ENCODE data around the gene BMP5.

BMP5 gene

DNA sequence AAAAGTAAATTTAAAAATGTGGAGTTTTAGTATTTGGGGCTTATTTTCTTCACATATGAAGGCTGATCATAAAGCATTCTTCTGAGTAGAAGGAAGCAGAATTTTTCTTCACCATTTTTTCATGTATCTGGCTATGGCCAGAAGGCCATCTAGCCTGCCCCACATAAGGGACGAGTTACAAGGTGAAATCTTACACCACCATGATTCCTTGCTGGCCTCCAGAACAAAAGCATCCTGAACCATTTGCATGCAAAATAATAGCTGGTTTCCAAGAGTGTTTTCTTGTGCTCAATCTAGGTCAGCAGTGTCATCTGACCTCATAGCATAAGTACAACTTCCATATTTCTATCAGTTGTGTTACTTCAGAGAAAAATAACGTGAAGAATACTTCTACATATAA is 93.1 kb downstream of the BMP5 start:
- H3K36me3 ChIP-seq (ENCODE audit: insufficient read depth, insufficient read length, low read length) = no peaks in the 10 kb centered on the region
- H3K4me3 ChIP-seq (ENCODE audit: insufficient read length, low read depth) = no peak overlapping the region
- H3K27me3 ChIP-seq (ENCODE audit: insufficient read depth, insufficient read length) = no peaks in the 10 kb centered on the region
- TF ChIP-seq ZNF274 (IDR thresholded peaks at IDR 0.05; ENCODE audit: low read depth, low read length) = no peak
- TF ChIP-seq SUZ12 (IDR thresholded peaks at IDR 0.05; ENCODE audit: extremely low read depth, insufficient read depth, insufficient read length) = no peak
- TF ChIP-seq YY1 (IDR thresholded peaks at IDR 0.05; ENCODE audit: insufficient read depth, insufficient read length) = no peak
- no peak overlapping the region for H3K9ac ChIP-seq (ENCODE audit: insufficient read length, low read depth)
- no peak for DNase-seq (ENCODE audit: low read depth, low spot score)
- H3K9me3 ChIP-seq (ENCODE audit: insufficient read depth, low read length) = no peaks in the 10 kb centered on the region
- no peaks in the 10 kb centered on the region for H3K4me1 ChIP-seq (ENCODE audit: insufficient read depth, insufficient read length)

DNA sequence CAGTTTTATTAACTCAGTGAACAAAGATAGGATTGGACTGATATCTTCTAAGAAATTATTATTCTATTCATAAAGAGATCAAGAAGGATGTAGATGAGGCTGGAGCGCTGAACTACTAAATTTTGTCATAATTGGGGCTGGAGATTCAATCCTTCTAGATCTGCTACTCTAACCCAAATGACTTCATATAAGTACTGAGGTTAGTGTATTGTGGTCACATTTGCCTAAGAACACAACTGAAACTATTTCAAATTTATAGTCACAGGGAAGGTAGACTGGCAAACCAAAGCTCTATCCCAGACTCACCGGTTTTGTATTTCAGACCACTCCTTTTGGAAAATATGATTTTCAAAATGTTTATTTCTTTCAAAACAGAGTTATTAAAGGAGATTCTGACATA is 96.7 kb downstream of the BMP5 start:
- DNase-seq (ENCODE audit: low read depth, low spot score) = no peak
- TF ChIP-seq SUZ12 (IDR thresholded peaks at IDR 0.05; ENCODE audit: extremely low read depth, insufficient read depth, insufficient read length) = no peak
- no peak for TF ChIP-seq ZNF274 (IDR thresholded peaks at IDR 0.05; ENCODE audit: low read depth, low read length)
- no peak for TF ChIP-seq YY1 (IDR thresholded peaks at IDR 0.05; ENCODE audit: insufficient read depth, insufficient read length)
- H3K36me3 ChIP-seq (ENCODE audit: insufficient read depth, insufficient read length, low read length) = no peaks in the 10 kb centered on the region
- H3K4me1 ChIP-seq (ENCODE audit: insufficient read depth, insufficient read length) = no peaks in the 10 kb centered on the region
- no peaks in the 10 kb centered on the region for H3K9me3 ChIP-seq (ENCODE audit: insufficient read depth, low read length)
- no peaks in the 10 kb centered on the region for H3K27me3 ChIP-seq (ENCODE audit: insufficient read depth, insufficient read length)
- no peak overlapping the region for H3K9ac ChIP-seq (ENCODE audit: insufficient read length, low read depth)
- no peak overlapping the region for H3K4me3 ChIP-seq (ENCODE audit: insufficient read length, low read depth)

DNA sequence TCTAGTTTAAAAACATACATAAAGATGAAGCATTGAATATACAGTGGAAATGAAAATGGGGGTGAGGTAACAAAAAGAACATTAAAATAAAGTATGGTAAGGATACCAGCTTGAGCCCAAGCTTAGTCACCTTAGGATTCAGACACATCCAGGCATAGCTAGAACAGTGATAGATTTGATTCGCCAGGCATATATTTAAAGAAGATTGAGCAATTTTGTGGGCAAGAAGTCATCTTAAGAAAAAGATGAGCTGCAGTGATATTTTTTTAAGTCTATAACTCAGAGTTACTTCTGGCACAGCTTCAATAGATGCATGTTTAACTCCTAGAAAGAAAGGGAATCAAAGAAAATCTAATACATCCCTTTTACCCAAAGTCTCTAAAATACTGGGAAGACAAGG is 97.9 kb downstream of the BMP5 start:
- TF ChIP-seq ZNF274 (IDR thresholded peaks at IDR 0.05; ENCODE audit: low read depth, low read length) (no peak), YY1 (IDR thresholded peaks at IDR 0.05; ENCODE audit: insufficient read depth, insufficient read length) (no peak), SUZ12 (IDR thresholded peaks at IDR 0.05; ENCODE audit: extremely low read depth, insufficient read depth, insufficient read length) (no peak)
- Histone ChIP-seq H3K9ac (ENCODE audit: insufficient read length, low read depth) (no peak overlapping the region), H3K9me3 (ENCODE audit: insufficient read depth, low read length) (no peaks in the 10 kb centered on the region), H3K36me3 (ENCODE audit: insufficient read depth, insufficient read length, low read length) (no peaks in the 10 kb centered on the region), H3K4me3 (ENCODE audit: insufficient read length, low read depth) (no peak overlapping the region), H3K4me1 (ENCODE audit: insufficient read depth, insufficient read length) (no peaks in the 10 kb centered on the region), H3K27me3 (ENCODE audit: insufficient read depth, insufficient read length) (no peaks in the 10 kb centered on the region)
- no peak for DNase-seq (ENCODE audit: low read depth, low spot score)

DNA sequence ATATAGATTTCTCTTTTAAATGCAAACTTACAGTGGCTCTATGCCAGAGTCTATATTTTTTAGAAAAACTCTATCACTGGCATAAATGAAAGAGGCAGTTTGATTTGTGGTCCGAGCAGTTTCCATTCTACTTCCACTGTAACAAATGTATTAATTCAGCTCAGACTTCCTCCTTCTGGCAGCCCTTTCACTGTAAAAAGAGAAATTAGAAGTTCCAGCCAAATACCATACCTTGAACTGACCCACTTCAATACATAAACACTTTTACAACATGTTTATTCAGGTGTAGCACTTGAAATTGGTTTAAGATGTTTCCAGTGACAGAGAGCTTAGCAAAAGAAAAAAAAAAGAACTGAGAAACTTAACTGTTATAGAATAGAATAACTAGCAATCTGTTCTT is 99.3 kb downstream of the BMP5 start:
- no peak overlapping the region for H3K4me3 ChIP-seq (ENCODE audit: insufficient read length, low read depth)
- no peaks in the 10 kb centered on the region for H3K4me1 ChIP-seq (ENCODE audit: insufficient read depth, insufficient read length)
- no peak overlapping the region for H3K9ac ChIP-seq (ENCODE audit: insufficient read length, low read depth)
- no peaks in the 10 kb centered on the region for H3K9me3 ChIP-seq (ENCODE audit: insufficient read depth, low read length)
- H3K27me3 ChIP-seq (ENCODE audit: insufficient read depth, insufficient read length) = no peaks in the 10 kb centered on the region
- no peak for DNase-seq (ENCODE audit: low read depth, low spot score)
- TF ChIP-seq ZNF274 (IDR thresholded peaks at IDR 0.05; ENCODE audit: low read depth, low read length) (no peak), YY1 (IDR thresholded peaks at IDR 0.05; ENCODE audit: insufficient read depth, insufficient read length) (no peak), SUZ12 (IDR thresholded peaks at IDR 0.05; ENCODE audit: extremely low read depth, insufficient read depth, insufficient read length) (no peak)
- no peaks in the 10 kb centered on the region for H3K36me3 ChIP-seq (ENCODE audit: insufficient read depth, insufficient read length, low read length)

DNA sequence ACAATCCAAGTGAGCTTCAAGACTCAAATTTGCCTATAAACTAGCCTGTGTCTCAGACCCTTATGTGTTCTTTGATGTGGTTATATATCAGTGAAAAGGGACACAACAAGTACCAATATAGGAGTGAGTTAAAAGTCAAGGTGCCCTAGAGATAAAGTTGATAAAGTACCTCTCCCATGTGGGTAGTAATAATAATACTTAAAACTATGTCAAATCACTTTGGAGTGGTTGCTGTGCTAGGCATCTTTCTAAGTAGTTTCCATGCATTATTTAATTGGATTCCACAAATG is 100.4 kb downstream of the BMP5 start:
- Histone ChIP-seq H3K4me3 (ENCODE audit: insufficient read length, low read depth) (no peak overlapping the region), H3K9me3 (ENCODE audit: insufficient read depth, low read length) (no peaks in the 10 kb centered on the region), H3K9ac (ENCODE audit: insufficient read length, low read depth) (no peak overlapping the region), H3K4me1 (ENCODE audit: insufficient read depth, insufficient read length) (no peaks in the 10 kb centered on the region), H3K36me3 (ENCODE audit: insufficient read depth, insufficient read length, low read length) (no peaks in the 10 kb centered on the region), H3K27me3 (ENCODE audit: insufficient read depth, insufficient read length) (no peaks in the 10 kb centered on the region)
- TF ChIP-seq SUZ12 (IDR thresholded peaks at IDR 0.05; ENCODE audit: extremely low read depth, insufficient read depth, insufficient read length) (no peak), ZNF274 (IDR thresholded peaks at IDR 0.05; ENCODE audit: low read depth, low read length) (no peak), YY1 (IDR thresholded peaks at IDR 0.05; ENCODE audit: insufficient read depth, insufficient read length) (no peak)
- no peak for DNase-seq (ENCODE audit: low read depth, low spot score)

DNA sequence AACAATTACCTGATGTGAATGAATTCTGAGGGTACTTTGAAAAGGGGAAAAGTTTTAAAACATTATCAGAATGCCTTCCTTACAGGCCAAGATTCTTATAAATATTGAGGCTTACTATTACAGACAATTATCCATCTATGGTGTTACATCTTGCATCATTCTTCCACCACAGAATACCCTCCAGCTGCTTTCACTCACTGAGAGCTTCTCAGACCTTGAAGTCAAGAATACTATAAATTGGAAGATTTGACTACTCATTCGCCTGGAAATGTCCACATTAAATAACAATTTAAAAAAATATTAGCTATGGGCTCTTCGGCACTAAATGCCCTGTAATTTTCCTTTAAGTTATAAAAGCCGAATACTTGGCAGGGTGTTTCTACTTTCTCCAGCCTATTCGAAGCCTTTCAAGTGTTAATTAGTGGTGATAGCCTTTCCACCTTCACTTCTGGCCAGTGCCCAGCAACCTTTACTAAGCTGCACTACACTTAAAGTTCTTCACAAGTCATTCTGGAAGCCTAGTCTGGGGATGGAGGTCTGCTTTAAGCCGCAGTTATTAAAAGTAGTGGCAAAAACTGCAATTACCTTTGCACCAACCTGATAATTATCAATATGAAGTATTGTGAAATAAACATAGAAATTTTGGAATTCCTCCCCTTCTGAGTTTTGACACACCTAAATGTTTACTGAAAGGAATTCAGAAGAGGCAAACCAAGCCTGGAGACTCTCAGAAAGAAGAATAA is 100.9 kb downstream of the BMP5 start:
- DNase-seq (ENCODE audit: low read depth, low spot score) = no peak
- no peak overlapping the region for H3K4me3 ChIP-seq (ENCODE audit: insufficient read length, low read depth)
- no peak overlapping the region for H3K9ac ChIP-seq (ENCODE audit: insufficient read length, low read depth)
- H3K9me3 ChIP-seq (ENCODE audit: insufficient read depth, low read length) = no peaks in the 10 kb centered on the region
- H3K27me3 ChIP-seq (ENCODE audit: insufficient read depth, insufficient read length) = no peaks in the 10 kb centered on the region
- TF ChIP-seq SUZ12 (IDR thresholded peaks at IDR 0.05; ENCODE audit: extremely low read depth, insufficient read depth, insufficient read length) = no peak
- TF ChIP-seq ZNF274 (IDR thresholded peaks at IDR 0.05; ENCODE audit: low read depth, low read length) = no peak
- TF ChIP-seq YY1 (IDR thresholded peaks at IDR 0.05; ENCODE audit: insufficient read depth, insufficient read length) = no peak
- H3K4me1 ChIP-seq (ENCODE audit: insufficient read depth, insufficient read length) = no peaks in the 10 kb centered on the region
- H3K36me3 ChIP-seq (ENCODE audit: insufficient read depth, insufficient read length, low read length) = no peaks in the 10 kb centered on the region

DNA sequence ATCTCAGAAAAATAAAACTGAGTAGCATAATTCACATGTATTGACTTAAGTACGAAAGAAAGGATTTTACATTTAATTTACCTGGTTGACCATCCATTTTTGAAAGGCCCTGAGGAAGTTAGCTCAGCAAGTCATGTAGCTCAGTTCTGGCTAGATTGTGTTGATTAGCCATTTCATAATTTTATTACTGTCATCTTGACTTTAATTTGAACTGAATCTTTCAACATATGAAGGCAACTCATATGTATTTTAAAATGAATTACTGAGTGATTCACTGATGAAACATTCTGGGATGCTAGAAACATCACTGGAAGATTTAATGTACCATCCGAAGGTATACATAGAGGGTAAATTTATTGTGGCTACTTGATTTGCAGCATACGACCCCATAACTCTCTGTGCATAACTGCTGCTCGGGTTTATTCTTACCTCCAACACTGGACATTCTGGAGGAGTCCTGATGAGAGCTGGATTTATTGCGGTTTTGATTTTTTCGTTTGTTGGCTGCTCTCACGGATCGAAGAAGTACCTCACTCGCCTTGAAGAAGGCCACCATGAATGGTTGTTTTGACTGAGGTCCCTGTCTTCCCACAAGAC is 101.7 kb downstream of the BMP5 start:
- Histone ChIP-seq H3K9me3 (ENCODE audit: insufficient read depth, low read length) (no peaks in the 10 kb centered on the region), H3K4me1 (ENCODE audit: insufficient read depth, insufficient read length) (no peaks in the 10 kb centered on the region), H3K9ac (ENCODE audit: insufficient read length, low read depth) (no peak overlapping the region), H3K36me3 (ENCODE audit: insufficient read depth, insufficient read length, low read length) (no peaks in the 10 kb centered on the region), H3K27me3 (ENCODE audit: insufficient read depth, insufficient read length) (no peaks in the 10 kb centered on the region), H3K4me3 (ENCODE audit: insufficient read length, low read depth) (no peak overlapping the region)
- TF ChIP-seq ZNF274 (IDR thresholded peaks at IDR 0.05; ENCODE audit: low read depth, low read length) (no peak), SUZ12 (IDR thresholded peaks at IDR 0.05; ENCODE audit: extremely low read depth, insufficient read depth, insufficient read length) (no peak), YY1 (IDR thresholded peaks at IDR 0.05; ENCODE audit: insufficient read depth, insufficient read length) (no peak)
- DNase-seq (ENCODE audit: low read depth, low spot score) = no peak

Measured in NT2/D1 (cell line).